ENCODE measurements around the gene CCR5AS.

CCR5AS gene

GRCh38 chr3:46353647-46354410 is 53.0 kb downstream of the CCR5AS start, which contains the start of gene CCR2:
Gene CCR2 (plus strand): TSS chr3:46354111. CDS start chr3:46357528, 3,417 bp downstream.
- TF ChIP-seq CTCF (IDR thresholded peaks at IDR 0.05), result no peak
- intact Hi-C loops (cut with DNase I), result no loop called here
- H3K4me3 ChIP-seq, result no peak within 1 kb of the TSS
- H3K36me3 ChIP-seq, result no peaks in the 10 kb centered on the region
- H3K27me3 ChIP-seq, result no peaks in the 10 kb centered on the region
- H3K9me3 ChIP-seq, result no peaks in the 10 kb centered on the region
- H3K27ac ChIP-seq, result no peak within 1 kb of the TSS
- H3K9ac ChIP-seq (ENCODE audit: low read depth in 2 of 2, low read length in 2 of 2), result no peak within 1 kb of the TSS
- DNase-seq, result no peak
- no peaks in the 10 kb centered on the region for H3K4me1 ChIP-seq

GRCh38 chr3:46353090-46353489 is 53.8 kb downstream of the CCR5AS start:
- Histone ChIP-seq H3K4me1 (no peaks in the 10 kb centered on the region), H3K9ac (ENCODE audit: low read depth in 2 of 2, low read length in 2 of 2) (no peak overlapping the region), H3K27ac (no peak overlapping the region), H3K9me3 (no peaks in the 10 kb centered on the region), H3K36me3 (no peaks in the 10 kb centered on the region), H3K4me3 (no peak overlapping the region), H3K27me3 (no peaks in the 10 kb centered on the region)
- intact Hi-C loops (cut with DNase I), result no loop called here
- no peak for TF ChIP-seq CTCF (IDR thresholded peaks at IDR 0.05)
- DNase-seq, result no peak

- DNase-seq, result no peak
- TF ChIP-seq CTCF (IDR thresholded peaks at IDR 0.05), result no peak
- H3K4me3 ChIP-seq, result no peak overlapping the region
- intact Hi-C loops (cut with DNase I), result no loop called here
- no peak overlapping the region for H3K27ac ChIP-seq
- no peaks in the 10 kb centered on the region for H3K4me1 ChIP-seq
- H3K27me3 ChIP-seq, result no peaks in the 10 kb centered on the region
- H3K9me3 ChIP-seq, result no peaks in the 10 kb centered on the region
- no peak overlapping the region for H3K9ac ChIP-seq (ENCODE audit: low read depth in 2 of 2, low read length in 2 of 2)
- no peaks in the 10 kb centered on the region for H3K36me3 ChIP-seq
These were observed 55.2 kb downstream of the CCR5AS start for GRCh38 chr3:46351646-46352045.

GRCh38 chr3:46350262-46350565 is 56.7 kb downstream of the CCR5AS start:
- Histone ChIP-seq H3K9me3 (no peaks in the 10 kb centered on the region), H3K9ac (ENCODE audit: low read depth in 2 of 2, low read length in 2 of 2) (no peak overlapping the region), H3K4me1 (no peaks in the 10 kb centered on the region), H3K4me3 (no peak overlapping the region), H3K27ac (no peak overlapping the region), H3K27me3 (no peaks in the 10 kb centered on the region), H3K36me3 (no peaks in the 10 kb centered on the region)
- TF ChIP-seq CTCF (IDR thresholded peaks at IDR 0.05), result no peak
- intact Hi-C loops (cut with DNase I), result no loop called here
- DNase-seq, result no peak

- TF ChIP-seq CTCF (IDR thresholded peaks at IDR 0.05), result no peak
- H3K36me3 ChIP-seq, result no peaks in the 10 kb centered on the region
- no peaks in the 10 kb centered on the region for H3K27me3 ChIP-seq
- intact Hi-C loops (cut with DNase I), result no loop called here
- DNase-seq, result no peak
- H3K4me1 ChIP-seq, result no peaks in the 10 kb centered on the region
- H3K9ac ChIP-seq (ENCODE audit: low read depth in 2 of 2, low read length in 2 of 2), result no peak overlapping the region
- H3K4me3 ChIP-seq, result no peak overlapping the region
- no peaks in the 10 kb centered on the region for H3K9me3 ChIP-seq
- H3K27ac ChIP-seq, result no peak overlapping the region
These were observed 57.2 kb downstream of the CCR5AS start for GRCh38 chr3:46349484-46350261.

Data from colonic mucosa (tissue), 4 donors.